NCI-H1105 (cell line): Measurements from ENCODE around the gene KRTAP10-11.
"Not testable (repeated sequence)": the region's sequence is repeated elsewhere in the genome, so short reads cannot be mapped to it uniquely, and the experiment has no call there.

Source experiments
- DNase-seq: peaks from one replicate; lab custom pipeline; 2025; lab: John Stamatoyannopoulos, UW

The KRTAP10-11 gene, protein sequence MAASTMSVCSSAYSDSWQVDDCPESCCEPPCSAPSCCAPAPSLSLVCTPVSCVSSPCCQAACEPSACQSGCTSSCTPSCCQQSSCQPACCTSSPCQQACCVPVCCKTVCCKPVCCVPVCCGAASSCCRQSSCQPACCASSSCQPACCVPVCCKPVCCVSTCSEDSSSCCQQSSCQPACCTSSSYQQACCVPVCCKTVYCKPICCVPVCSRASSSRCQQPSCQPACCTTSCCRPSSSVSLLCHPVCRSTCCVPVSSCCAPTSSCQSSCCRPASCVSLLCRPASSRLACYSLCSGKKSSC

DNA sequence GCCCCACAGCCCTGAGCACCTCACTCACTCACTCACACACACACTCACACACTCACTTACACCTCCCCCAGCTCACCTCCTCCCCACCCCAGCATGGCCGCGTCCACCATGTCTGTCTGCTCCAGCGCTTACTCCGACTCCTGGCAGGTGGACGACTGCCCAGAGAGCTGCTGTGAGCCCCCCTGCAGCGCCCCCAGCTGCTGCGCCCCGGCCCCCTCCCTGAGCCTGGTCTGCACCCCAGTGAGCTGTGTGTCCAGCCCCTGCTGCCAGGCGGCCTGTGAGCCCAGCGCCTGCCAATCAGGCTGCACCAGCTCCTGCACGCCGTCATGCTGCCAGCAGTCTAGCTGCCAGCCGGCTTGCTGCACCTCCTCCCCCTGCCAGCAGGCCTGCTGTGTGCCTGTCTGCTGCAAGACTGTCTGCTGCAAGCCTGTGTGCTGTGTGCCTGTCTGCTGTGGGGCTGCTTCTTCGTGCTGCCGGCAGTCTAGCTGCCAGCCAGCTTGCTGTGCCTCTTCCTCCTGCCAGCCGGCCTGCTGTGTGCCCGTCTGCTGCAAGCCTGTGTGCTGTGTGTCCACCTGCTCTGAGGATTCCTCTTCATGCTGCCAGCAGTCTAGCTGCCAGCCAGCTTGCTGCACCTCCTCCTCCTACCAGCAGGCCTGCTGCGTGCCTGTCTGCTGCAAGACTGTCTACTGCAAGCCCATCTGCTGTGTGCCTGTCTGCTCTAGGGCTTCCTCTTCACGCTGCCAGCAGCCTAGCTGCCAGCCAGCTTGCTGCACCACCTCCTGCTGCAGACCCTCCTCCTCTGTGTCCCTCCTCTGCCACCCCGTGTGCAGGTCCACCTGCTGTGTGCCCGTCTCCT lies at the start of gene KRTAP10-11:
Gene KRTAP10-11, plus strand, starts transcription at position 49 of the 856 bp plus-strand sequence. Its CDS starts 45 bp downstream, at position 94.
- not testable (repeated sequence) for DNase-seq

DNA sequence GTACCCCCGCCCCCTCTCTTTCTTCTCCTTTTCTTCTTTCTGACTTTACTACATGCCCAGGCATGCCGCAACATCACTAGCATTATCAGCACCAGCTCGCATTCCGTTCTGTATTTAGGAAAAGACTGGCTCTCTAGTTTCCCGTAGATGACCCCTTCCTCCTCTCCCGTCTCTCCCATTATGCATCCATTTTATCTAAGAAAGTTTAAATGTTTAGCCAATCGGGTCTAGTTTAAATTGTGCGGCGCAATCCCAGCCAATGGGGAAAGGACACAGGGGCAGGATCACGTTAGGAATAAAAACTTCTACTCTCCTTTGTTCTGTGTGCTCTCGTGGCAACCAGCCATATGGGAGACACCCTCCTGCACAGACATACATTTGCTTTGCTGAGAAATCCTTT lies 48.2 kb upstream of the KRTAP10-11 start:
- no peak for DNase-seq

DNA sequence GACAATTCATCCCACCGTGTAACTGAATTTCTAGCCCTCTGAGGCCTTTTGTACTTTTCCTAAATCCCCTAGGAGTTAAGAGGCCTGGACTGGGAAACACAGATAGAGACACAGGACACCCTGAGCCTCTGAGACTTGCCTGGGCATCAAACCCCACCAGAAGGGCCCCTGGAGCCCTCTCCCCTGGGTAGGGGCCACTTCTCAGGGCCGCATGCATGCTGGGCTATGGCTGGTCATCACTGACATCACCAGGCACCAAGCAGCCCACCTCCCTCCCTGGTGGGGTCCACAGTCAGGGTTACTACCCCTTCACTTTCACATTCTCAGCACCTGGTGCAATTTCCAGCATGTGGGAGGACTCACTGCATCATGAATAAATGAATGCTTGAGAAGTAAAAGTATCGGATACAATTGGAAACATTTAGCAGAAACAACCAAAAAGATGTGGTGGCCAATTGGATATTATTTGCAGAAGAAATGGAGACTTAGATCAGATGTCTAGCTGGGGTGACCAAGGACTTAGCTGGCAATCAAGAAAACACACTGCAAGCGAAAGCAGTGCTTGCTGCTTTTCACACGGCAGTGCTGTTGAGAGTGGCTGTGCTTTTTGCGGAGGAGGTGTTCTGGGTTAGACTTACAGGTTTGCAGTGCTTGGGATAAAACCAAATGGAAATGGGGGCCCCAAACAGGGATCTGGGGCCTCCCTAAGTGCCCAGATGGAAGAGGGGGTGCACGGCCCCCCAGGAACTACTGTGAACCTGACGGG lies 46.8 kb upstream of the KRTAP10-11 start:
- DNase-seq: no peak

DNA sequence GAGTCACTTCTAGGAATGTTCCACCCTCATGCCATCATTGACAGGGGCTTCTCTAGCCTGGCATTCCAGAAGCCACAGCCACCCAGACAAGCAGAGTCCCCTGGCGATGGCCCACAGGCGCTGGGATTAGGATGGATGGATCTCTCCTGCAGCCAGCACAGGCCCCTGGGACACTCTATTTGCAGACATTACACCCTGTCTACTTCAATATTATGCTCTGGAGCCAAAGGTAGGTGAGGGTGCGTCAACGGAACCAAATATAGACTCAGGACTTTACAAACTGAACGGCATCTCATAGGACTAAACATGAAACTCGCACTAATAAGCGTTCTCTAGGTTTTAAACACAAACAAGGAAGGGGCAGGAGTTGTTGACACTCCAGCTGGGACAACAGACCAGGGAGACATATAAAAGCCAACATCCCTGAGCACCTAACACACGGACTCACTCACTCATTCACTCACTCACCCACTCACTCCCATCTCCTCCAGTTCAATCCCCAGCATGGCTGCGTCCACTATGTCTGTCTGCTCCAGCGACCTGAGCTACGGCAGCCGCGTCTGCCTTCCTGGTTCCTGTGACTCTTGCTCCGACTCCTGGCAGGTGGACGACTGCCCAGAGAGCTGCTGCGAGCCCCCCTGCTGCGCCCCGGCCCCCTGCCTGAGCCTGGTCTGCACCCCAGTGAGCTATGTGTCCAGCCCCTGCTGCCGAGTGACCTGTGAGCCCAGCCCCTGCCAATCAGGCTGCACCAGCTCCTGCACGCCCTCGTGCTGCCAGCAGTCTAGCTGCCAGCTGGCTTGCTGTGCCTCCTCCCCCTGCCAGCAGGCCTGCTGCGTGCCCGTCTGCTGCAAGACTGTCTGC lies 45.9 kb upstream of the KRTAP10-11 start, which contains the start of gene KRTAP10-7:
Gene KRTAP10-7, plus strand, starts transcription at position 480 of the 861 bp plus-strand sequence. Its CDS starts 25 bp downstream, at position 505.
- DNase-seq: not testable (repeated sequence)

DNA sequence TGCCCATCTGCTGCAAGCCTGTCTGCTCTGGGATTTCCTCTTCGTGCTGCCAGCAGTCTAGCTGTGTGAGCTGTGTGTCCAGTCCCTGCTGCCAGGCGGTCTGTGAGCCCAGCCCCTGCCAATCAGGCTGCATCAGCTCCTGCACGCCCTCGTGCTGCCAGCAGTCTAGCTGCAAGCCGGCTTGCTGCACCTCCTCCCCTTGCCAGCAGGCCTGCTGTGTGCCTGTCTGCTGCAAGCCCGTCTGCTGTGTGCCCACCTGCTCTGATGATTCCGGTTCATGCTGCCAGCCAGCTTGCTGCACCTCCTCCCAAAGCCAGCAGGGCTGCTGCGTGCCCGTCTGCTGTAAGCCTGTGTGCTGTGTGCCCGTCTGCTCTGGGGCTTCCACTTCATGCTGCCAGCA lies 45.1 kb upstream of the KRTAP10-11 start:
- DNase-seq: not testable (repeated sequence)

DNA sequence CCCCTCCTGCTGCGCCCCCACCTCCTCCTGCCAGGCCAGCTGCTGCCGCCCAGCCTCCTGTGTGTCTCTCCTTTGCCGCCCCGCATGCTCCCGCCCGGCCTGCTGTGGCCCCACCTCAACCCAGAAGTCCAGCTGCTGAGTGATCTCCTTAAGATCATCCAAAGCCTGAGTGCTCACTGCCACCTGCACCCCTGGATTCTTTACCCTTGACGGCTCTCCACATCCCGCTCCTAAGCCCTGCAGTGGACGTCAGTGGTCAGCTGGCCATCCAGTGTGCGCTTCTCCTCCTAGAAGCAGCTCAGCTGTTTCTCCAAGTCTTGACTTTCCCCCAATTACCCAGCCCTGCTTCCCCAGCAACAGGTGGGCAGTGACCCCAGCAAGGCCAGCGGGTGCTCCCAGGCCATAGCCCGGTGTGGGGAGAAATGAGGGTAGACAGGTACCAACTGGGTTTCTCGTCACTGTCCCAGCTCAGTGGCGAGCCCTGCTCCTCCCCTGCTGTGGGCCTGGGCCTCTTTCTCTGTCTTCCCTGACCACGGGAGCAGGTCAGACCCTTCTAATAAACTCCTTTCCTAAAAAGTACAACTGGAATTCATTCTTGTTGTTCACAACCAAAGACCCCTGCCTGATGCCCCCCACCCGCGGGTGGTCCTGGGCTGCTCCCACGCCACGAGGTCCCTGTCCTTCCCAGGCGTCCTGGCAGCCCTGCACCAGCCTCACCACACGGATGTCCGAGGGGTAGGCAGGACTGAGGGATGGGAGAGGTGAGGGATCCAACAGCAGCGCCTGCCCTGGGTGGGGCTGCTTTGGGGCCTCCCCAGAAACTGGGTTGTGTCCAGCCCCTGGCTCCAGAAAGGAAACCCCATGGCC lies 44.4 kb upstream of the KRTAP10-11 start:
- no peak for DNase-seq

DNA sequence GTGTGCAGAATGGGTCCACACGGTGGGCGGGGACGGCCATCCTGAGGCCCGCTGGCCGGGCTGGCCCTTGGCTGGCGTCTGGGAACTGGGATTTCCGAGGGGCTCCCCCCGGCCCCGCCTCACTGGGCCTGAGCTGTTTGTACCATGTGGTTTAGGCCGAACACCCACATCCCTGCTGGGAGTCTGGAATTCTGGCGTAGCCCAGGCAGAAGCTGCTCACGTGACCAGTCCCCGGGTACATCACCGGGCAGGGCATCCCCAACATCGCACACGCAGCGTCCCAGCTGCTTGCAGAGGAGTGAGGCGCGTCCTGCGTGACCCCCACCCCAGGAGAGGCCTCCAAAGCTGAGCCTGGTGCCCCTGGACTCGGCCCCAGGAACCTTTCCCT lies 43.8 kb upstream of the KRTAP10-11 start:
- no peak for DNase-seq

DNA sequence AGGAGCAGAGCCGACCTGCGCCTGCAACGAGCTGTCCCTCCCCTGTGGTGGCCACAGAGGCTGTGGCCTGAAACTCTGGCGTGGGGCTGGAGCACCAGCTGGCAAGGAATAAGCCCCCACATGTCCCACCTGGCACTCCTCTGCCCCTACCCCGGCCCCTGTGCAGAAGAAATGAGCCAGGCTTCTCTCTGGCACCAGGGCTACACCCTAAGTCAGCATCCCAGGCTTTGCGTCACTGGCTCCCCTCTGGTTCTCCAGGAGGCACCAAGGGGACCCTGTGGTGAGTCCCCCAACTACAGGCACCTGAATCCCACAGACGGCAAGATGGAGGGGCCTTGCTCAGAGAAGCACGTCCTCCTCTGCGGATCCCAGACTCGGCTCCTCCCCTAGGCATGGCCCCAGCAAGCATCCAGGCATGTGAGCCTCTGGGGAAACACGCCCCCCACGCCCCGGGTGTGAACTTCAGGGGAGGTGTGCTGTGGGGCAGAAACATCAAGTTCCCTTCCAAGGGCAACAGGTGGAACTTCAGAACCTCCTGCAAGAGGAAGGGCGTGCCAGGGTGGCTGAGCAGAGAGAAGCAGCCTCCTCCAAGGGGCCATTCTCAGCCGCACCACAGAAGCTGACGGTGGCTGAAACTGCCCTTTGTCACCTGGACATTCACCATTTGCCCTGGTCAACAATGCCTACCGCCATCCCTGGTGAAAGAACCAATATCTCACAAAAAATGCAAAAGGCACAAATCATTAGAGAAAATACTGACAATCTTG lies 42.9 kb upstream of the KRTAP10-11 start:
- no peak for DNase-seq

DNA sequence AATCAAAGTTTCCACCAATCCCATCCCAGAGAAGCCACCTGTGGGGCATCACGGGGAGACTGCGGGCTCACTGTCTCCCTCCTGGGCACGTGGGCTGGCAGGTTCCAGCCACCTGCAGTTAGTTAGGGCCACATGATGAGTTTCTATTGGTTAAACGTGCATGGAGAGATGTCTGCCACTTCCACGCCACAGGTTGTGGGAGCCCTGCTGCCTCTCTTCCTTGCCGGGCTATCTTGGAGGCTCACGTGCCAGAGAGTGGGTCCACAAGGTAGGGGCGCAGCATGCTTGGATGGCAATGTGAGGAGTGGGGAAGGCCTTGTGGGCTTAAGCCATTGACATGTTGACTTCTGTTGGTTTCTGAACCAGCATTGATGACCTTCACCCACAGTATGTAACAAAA lies 42.3 kb upstream of the KRTAP10-11 start:
- DNase-seq: no peak

DNA sequence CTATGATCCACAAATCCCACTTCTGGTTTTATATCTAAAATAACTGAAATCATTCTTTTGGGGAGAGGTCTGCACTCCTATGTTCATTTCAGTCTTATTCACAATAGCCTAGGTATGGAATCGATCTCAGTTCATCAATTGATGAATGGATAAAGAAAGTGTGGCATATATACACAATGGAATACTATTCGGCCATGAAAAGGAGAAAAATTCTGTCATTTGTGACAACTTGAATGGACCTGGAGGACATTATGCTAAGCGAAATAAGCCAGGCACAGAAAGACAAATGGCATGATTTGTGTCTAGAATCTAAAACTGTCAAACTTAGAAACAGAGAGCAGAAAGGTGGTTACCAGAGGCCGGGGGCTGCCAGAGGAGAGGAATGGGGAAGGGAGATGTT lies 39.7 kb upstream of the KRTAP10-11 start:
- no peak for DNase-seq

DNA sequence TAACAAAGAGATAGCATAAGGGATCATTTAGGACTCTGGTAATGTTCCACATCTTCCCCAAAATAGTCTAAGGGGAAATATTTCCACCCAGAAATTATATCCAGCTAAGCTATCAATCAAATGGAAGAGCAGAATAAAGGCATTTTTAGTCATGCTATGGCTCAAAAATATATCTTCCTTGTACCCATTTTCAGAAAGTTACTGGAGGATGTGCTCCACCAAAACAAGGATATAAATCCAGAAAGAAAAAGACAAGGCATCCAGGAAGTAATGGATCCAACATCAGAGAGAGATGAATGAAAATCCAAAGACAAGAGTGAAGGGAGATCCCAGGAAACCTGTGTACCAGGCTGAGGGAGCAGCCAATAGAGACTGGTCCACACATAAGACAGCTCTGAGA lies 37.0 kb upstream of the KRTAP10-11 start:
- DNase-seq: no peak

DNA sequence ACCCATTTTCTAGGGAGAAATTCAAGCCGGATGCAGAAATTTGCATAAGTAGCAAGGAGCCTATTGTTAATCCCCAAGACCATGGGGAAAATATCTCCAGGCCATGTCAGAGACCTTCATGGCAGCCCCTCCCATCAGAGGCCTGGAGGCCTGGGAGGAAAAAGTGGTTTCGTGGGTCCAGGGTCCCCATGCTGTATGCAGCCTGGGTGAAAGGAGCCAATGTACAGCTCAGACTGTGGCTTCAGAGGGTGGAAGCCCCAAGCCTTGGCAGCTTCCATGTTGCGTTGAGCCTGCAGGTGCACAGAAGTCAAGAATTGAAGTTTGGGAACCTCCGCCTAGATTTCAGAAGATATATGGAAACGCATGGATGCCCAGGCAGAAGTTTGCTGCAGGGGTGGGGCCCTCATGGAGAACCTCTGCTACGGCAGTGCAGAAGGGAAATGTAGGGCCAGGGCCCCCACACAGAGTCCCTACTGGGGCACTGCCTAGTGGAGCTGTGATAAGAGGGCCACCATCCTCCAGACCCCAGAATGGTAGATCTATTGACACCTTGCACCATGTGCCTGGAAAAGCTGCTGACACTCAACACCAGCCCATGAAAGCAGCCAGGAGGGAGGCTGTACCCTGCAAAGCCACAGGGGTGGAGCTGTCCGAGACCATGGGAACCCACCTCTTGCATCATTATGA lies 35.9 kb upstream of the KRTAP10-11 start:
- DNase-seq: not testable (repeated sequence)

DNA sequence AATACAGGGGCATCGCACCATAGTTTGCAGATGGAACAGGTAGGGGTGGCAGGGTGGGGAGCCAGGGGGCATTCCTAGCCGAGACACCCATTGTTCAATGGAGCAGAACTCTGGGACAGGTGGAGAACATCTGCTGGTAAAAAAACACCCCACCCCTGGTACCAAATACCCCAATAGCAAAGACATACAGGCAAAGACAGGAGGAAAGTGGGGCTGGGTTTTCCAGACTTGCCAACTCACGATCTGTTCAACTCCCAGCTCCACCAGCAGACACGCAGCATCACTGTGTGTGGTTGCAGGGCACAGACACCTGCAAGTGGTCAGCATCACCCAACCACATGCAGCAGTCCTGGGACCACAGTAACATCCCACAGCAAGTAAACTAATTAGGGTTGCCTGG lies 34.7 kb upstream of the KRTAP10-11 start:
- DNase-seq: no peak

DNA sequence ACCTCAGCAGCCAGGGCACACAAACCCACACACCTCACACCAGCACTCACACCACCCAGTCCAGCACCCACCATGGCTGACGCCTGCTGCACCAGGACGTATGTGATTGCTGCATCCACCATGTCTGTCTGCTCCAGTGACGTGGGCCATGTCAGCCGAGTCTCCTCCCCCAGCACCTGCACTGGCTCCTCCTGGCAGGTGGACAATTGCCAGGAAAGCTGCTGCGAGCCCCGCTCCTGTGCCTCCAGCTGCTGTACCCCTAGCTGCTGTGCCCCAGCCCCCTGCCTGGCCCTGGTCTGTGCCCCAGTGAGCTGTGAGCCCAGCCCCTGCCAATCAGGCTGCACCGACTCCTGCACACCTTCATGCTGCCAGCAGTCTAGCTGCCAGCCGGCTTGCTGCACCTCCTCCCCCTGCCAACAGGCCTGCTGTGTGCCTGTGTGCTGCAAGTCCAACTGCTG lies 34.2 kb upstream of the KRTAP10-11 start, which contains the start of gene KRTAP10-8:
Gene KRTAP10-8, plus strand, starts transcription at position 51 of the 458 bp plus-strand sequence. Its CDS starts 22 bp downstream, at position 73.
- no peak for DNase-seq

DNA sequence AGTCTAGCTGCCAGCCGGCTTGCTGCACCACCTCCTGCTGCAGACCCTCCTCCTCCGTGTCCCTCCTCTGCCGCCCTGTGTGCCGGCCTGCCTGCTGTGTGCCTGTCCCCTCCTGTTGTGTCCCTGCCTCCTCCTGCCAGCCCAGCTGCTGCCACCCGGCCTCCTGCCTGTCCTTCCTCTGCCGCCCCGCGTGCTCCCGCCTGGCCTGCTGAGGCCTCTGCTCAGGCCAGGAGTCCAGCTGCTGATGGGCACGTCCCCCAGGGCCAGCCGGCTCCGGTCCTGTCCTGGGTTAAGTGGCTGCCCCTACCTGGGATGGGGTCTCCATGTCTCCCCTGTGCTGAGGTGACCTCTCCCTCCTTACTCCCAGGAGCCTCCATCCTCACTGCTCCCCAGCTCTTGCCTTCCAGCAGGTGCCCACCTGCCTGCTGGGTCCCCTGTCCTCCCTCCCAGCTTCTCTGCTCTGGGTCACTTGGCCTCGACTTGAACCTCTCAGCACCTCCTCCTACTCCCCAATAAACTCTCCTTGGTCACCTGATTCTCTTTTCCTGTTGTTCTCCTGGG lies 33.5 kb upstream of the KRTAP10-11 start:
- DNase-seq: no peak

DNA sequence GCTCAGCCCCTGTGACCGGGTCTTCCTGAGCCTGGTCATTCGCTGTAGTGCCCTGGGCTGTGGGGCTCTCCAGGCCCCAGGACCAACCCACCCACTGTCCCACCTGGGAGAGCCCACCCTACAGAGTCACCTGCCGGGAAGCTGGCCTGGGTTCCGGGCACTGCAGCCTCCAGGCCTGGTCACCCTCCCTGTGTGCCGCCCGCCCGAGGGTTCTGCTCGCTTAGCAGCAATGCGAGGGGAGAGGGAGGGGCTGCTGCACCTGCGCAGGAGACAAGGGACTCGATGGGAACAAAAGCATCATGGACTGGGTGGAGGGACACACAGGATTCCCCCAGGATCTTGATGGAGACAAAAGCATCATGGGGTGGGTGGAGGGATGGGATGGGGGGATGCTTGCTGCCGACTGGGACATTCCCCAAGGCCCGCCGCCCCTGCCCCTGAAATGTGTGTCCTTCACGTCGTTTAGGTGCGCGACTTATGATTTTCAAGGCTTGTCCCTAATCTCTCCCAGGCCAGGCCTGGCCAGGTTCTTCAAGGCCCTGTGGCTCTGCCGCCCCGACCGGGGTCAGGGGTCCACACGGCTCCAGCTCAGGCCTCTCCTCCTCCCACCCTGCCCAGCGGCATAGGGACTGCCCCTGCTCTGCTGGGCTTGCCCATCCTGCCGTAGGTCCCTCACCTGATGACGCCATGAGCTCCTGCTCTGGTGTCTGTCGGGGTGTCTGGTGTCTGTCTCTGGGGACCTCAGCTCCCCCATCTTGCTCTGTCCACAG lies 32.6 kb upstream of the KRTAP10-11 start:
- DNase-seq: no peak

DNA sequence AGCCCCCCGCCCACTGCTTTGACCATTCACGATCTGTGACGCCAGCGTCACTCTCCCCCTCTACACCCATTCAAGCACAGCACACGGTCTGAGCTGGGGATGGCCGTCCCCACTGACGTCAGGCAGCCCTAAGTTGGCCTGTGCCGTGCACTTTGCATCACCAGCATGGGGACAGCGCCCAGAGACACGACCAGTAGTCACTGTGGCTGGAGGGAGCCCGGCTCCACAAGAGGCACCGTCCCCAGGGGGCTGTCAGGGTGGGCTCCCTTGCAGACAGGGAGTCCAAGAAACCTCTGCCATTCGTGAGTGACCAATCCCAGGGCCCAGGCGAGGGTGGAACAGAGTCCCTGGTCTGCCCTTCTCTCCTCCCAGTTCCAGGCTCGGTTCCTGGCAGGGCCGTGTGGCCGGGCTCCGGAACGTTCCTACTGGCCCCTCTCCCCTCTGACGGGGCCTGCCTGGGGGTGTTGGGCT lies 32.0 kb upstream of the KRTAP10-11 start:
- no peak for DNase-seq
